NCI-H345 (cell line): ENCODE measurements around the gene DNAJC22.
"Not testable (repeated sequence)": the region's sequence is repeated elsewhere in the genome, so short reads cannot be mapped to it uniquely, and the experiment has no call there.

Source experiments
- DNase-seq: peaks from one replicate; lab custom pipeline; 2025; lab: John Stamatoyannopoulos, UW

DNAJC22 gene

GRCh38 chr12:49331380-49332222 lies 15.1 kb upstream of the DNAJC22 start:
- DNase-seq, result no peak

- no peak for DNase-seq
Observed at GRCh38 chr12:49332441-49332861, 14.2 kb upstream of the DNAJC22 start.

- DNase-seq, result no peak
Observed at GRCh38 chr12:49332891-49333371, 13.8 kb upstream of the DNAJC22 start.

- DNase-seq, result not testable (repeated sequence)
Observed at GRCh38 chr12:49333778-49334177, 12.9 kb upstream of the DNAJC22 start.

- no peak for DNase-seq
Observed at GRCh38 chr12:49334226-49334625, 12.5 kb upstream of the DNAJC22 start.

- no peak for DNase-seq
Observed at GRCh38 chr12:49334681-49335080, 12.0 kb upstream of the DNAJC22 start.

GRCh38 chr12:49335118-49335954 lies 11.4 kb upstream of the DNAJC22 start:
- no peak for DNase-seq

GRCh38 chr12:49335955-49336644 lies 10.6 kb upstream of the DNAJC22 start:
- DNase-seq, result no peak

GRCh38 chr12:49336645-49337584 lies 9.8 kb upstream of the DNAJC22 start, which contains the start of gene C1QL4:
TSS of gene C1QL4 (minus strand) at chr12:49337188. CDS start at chr12:49336477, 711 bp downstream.
- peak; percentile 38 for DNase-seq

GRCh38 chr12:49338830-49339463 lies 7.7 kb upstream of the DNAJC22 start:
- DNase-seq, result no peak

- DNase-seq, result no peak
Observed at GRCh38 chr12:49339464-49339861, 7.2 kb upstream of the DNAJC22 start.

GRCh38 chr12:49340095-49340870 lies 6.4 kb upstream of the DNAJC22 start:
- DNase-seq, result no peak

GRCh38 chr12:49340971-49341776 lies 5.5 kb upstream of the DNAJC22 start:
- DNase-seq, result no peak

GRCh38 chr12:49341777-49342065 lies 5.0 kb upstream of the DNAJC22 start:
- no peak for DNase-seq

- DNase-seq, result peak; percentile 29
Observed at GRCh38 chr12:49342066-49342913, 4.4 kb upstream of the DNAJC22 start.

GRCh38 chr12:49342914-49343731 lies 3.6 kb upstream of the DNAJC22 start:
- DNase-seq, result no peak

GRCh38 chr12:49344486-49345050 lies 2.1 kb upstream of the DNAJC22 start:
- no peak for DNase-seq
